A172 (cell line): Measurements from ENCODE around the gene NECTIN4. TPM values are rescaled to one million over a fixed set of nuclear protein-coding genes. Genes with fewer than 3 reads are reported as not detected.
"Not testable (repeated sequence)": the region's sequence is repeated elsewhere in the genome, so short reads cannot be mapped to it uniquely, and the experiment has no call there.

Experiments
- DNase-seq: peaks from one replicate; pipeline ENCODE4 v3.0.0-alpha.2; 2015; ENCODE audit warnings: low spot score
- total RNA-seq: library from RNA; depleted of rRNA; stranded (reverse); fragments of >200 nt; shearing (Covaris generic); gene quantifications from 2 replicates; pipeline ENCODE4 v1.2.3, GENCODE V29; 2014

NECTIN4 gene
- total RNA-seq, 1 experiment from 2014 or later: 2.2 TPM

GRCh38 chr1:161082996-161083747 is 6.2 kb downstream of the NECTIN4 start:
- peak; percentile 96 for DNase-seq

GRCh38 chr1:161082483-161082882 is 6.9 kb downstream of the NECTIN4 start:
- DNase-seq: no peak

- DNase-seq: no peak
Observed at GRCh38 chr1:161081519-161081918, 7.8 kb downstream of the NECTIN4 start.

- DNase-seq: peak; percentile 40
Observed at GRCh38 chr1:161080441-161081405, 8.6 kb downstream of the NECTIN4 start.

- no peak for DNase-seq
Observed at GRCh38 chr1:161079436-161080110, 9.8 kb downstream of the NECTIN4 start.

GRCh38 chr1:161077426-161077825 is 11.9 kb downstream of the NECTIN4 start:
- no peak for DNase-seq

GRCh38 chr1:161076410-161076809 is 12.9 kb downstream of the NECTIN4 start:
- no peak for DNase-seq

- no peak for DNase-seq
Observed at GRCh38 chr1:161074676-161075368, 14.5 kb downstream of the NECTIN4 start.

GRCh38 chr1:161073474-161074121 is 15.8 kb downstream of the NECTIN4 start:
- DNase-seq: no peak

- no peak for DNase-seq
Observed at GRCh38 chr1:161072751-161073449, 16.5 kb downstream of the NECTIN4 start.

- DNase-seq: peak; percentile 48
Observed at GRCh38 chr1:161071886-161072371, 17.4 kb downstream of the NECTIN4 start.

GRCh38 chr1:161070761-161071160 is 18.6 kb downstream of the NECTIN4 start:
- no peak for DNase-seq

- DNase-seq: peak; percentile 65
Observed at GRCh38 chr1:161069731-161070270, 19.6 kb downstream of the NECTIN4 start, which contains the start of gene ARHGAP30. Gene ARHGAP30, minus strand, starts transcription at chr1:161069891. Its CDS starts 267 bp downstream, at chr1:161069624.

GRCh38 chr1:161069241-161069640 is 20.1 kb downstream of the NECTIN4 start:
- no peak for DNase-seq

GRCh38 chr1:161068306-161069234 is 20.8 kb downstream of the NECTIN4 start:
- DNase-seq: peak; percentile 66

GRCh38 chr1:161066694-161067093 is 22.7 kb downstream of the NECTIN4 start:
- no peak for DNase-seq

- not testable (repeated sequence) for DNase-seq
Observed at GRCh38 chr1:161065681-161066080, 23.7 kb downstream of the NECTIN4 start.

GRCh38 chr1:161063936-161064335 is 25.4 kb downstream of the NECTIN4 start:
- not testable (repeated sequence) for DNase-seq

GRCh38 chr1:161061419-161061818 is 27.9 kb downstream of the NECTIN4 start:
- DNase-seq: no peak
